H9 (cell line): ENCODE measurements around the gene BCL2L2. TPM values are rescaled to one million over a fixed set of nuclear protein-coding genes. Genes with fewer than 3 reads are reported as not detected.

Experiments used
- DNase-seq: peaks from one replicate; pipeline ENCODE4 v3.0.0-alpha.2; 2017
- H2AFZ ChIP-seq: one replicate; pipeline ENCODE4 v1.6.1; 2013; ENCODE audit warnings: mild to moderate bottlenecking, low read length, control low read depth, moderate library complexity
- H2AK5ac ChIP-seq: 2 replicates; pipeline ENCODE4 v1.6.1; 2013; ENCODE audit warnings: low read length, control low read depth, mixed read lengths; ENCODE audit not compliant: insufficient read length
- H2BK120ac ChIP-seq: one replicate; pipeline ENCODE4 v1.6.1; 2013; ENCODE audit warnings: low read depth, mild to moderate bottlenecking, low read length, control low read depth, inconsistent platforms; ENCODE audit not compliant: poor library complexity, severe bottlenecking
- H2BK12ac ChIP-seq: 2 replicates; pipeline ENCODE4 v1.6.1; 2013; ENCODE audit warnings: low read length, control low read depth, mixed read lengths, low read depth; ENCODE audit not compliant: insufficient read length
- H2BK15ac ChIP-seq: 2 replicates; pipeline ENCODE4 v1.6.1; 2013; ENCODE audit warnings: low read depth, low read length, control low read depth
- H2BK20ac ChIP-seq: one replicate; pipeline ENCODE4 v1.6.1; 2013; ENCODE audit warnings: low read depth, mild to moderate bottlenecking, low read length, control low read depth, inconsistent platforms; ENCODE audit not compliant: poor library complexity, severe bottlenecking
- H2BK5ac ChIP-seq: 2 replicates; pipeline ENCODE4 v1.6.1; 2013; ENCODE audit warnings: low read length, control low read depth, mixed read lengths; ENCODE audit not compliant: insufficient read length
- H3K14ac ChIP-seq: 2 replicates; pipeline ENCODE4 v1.6.1; 2013; ENCODE audit warnings: low read length, control low read depth; ENCODE audit not compliant: insufficient read depth
- H3K18ac ChIP-seq: 2 replicates; pipeline ENCODE4 v1.6.1; 2013; ENCODE audit warnings: low read depth, mild to moderate bottlenecking, mixed read lengths, low read length, control low read depth; ENCODE audit not compliant: insufficient read length
- H3K23ac ChIP-seq: 2 replicates; pipeline ENCODE4 v1.6.1; 2013; ENCODE audit warnings: low read length, control low read depth, mixed read lengths, low read depth; ENCODE audit not compliant: insufficient read length
- H3K23me2 ChIP-seq: 2 replicates; pipeline ENCODE4 v1.6.1; 2013; ENCODE audit warnings: low read depth, mild to moderate bottlenecking, mixed read lengths, low read length, control low read depth; ENCODE audit not compliant: insufficient read length, poor library complexity, severe bottlenecking
- H3K27ac ChIP-seq: 2 replicates; pipeline ENCODE4 v1.5.1; 2013; ENCODE audit warnings: low read length, control low read depth, mixed read lengths, low read depth; ENCODE audit not compliant: insufficient read length
- H3K27me3 ChIP-seq: 2 replicates; pipeline ENCODE4 v1.6.1; 2013; ENCODE audit warnings: low read length, control low read depth, inconsistent platforms; ENCODE audit not compliant: insufficient read depth
- H3K4ac ChIP-seq: 2 replicates; pipeline ENCODE4 v1.6.1; 2013; ENCODE audit warnings: low read depth, mild to moderate bottlenecking, control low read depth, inconsistent platforms, low read length, moderate library complexity
- H3K4me1 ChIP-seq: 2 replicates; pipeline ENCODE4 v1.6.1; 2013; ENCODE audit warnings: low read length, control low read depth, inconsistent platforms; ENCODE audit not compliant: insufficient read depth
- H3K4me2 ChIP-seq: 2 replicates; pipeline ENCODE4 v1.6.1; 2013; ENCODE audit warnings: low read length, control low read depth, mixed read lengths; ENCODE audit not compliant: insufficient read length, insufficient read depth
- H3K56ac ChIP-seq: 2 replicates; pipeline ENCODE4 v1.6.1; 2013; ENCODE audit warnings: low read depth, mild to moderate bottlenecking, mixed read lengths, low read length, control low read depth; ENCODE audit not compliant: insufficient read length
- H3K79me1 ChIP-seq: 2 replicates; pipeline ENCODE4 v1.6.1; 2013; ENCODE audit warnings: low read depth, mild to moderate bottlenecking, moderate library complexity, low read length, control low read depth, inconsistent platforms; ENCODE audit not compliant: insufficient read depth, poor library complexity, severe bottlenecking
- H3K79me2 ChIP-seq: 2 replicates; pipeline ENCODE4 v1.6.1; 2013; ENCODE audit warnings: low read length, control low read depth, inconsistent platforms; ENCODE audit not compliant: insufficient read depth
- H3K9ac ChIP-seq: 2 replicates; pipeline ENCODE4 v1.6.1; 2013; ENCODE audit warnings: low read length, control low read depth, mixed read lengths; ENCODE audit not compliant: insufficient read length; ENCODE audit errors: extremely low read depth
- H3K9me3 ChIP-seq: one replicate; pipeline ENCODE4 v1.6.1; 2013; ENCODE audit warnings: low read depth, low read length, inconsistent platforms; ENCODE audit not compliant: control insufficient read depth
- H3T11ph ChIP-seq: one replicate; pipeline ENCODE4 v1.6.1; 2013; ENCODE audit warnings: mild to moderate bottlenecking, low read length, control low read depth, inconsistent platforms
- H4K20me1 ChIP-seq: one replicate; pipeline ENCODE4 v1.6.1; 2013; ENCODE audit not compliant: control insufficient read depth, insufficient read length, insufficient read depth
- H4K5ac ChIP-seq: 2 replicates; pipeline ENCODE4 v1.6.1; 2013; ENCODE audit warnings: low read depth, mild to moderate bottlenecking, mixed read lengths, low read length, control low read depth; ENCODE audit not compliant: insufficient read length
- H4K8ac ChIP-seq: replicated peaks from 2 replicates; pipeline ENCODE4 v1.6.1; 2013; ENCODE audit warnings: low read length, control low read depth, mixed read lengths, low read depth; ENCODE audit not compliant: insufficient read length
- H4K91ac ChIP-seq: 2 replicates; pipeline ENCODE4 v1.6.1; 2013; ENCODE audit warnings: low read depth, mild to moderate bottlenecking, moderate library complexity, mixed read lengths, low read length, control low read depth; ENCODE audit not compliant: insufficient read length
- H3K27ac Mint-ChIP-seq, 3 experiments: 2 replicates in 2 of 3; 3 replicates in 1 of 3; pipeline ENCODE4 v1.8.0; 2020 to 2021; ENCODE audit warnings: mixed read lengths in 3 of 3, mild to moderate bottlenecking in 1 of 3, moderate library complexity in 1 of 3
- H3K27me3 Mint-ChIP-seq: 2 replicates; pipeline ENCODE4 v1.8.0; 2021; ENCODE audit warnings: low read depth, mild to moderate bottlenecking, moderate library complexity, mixed read lengths
- H3K36me3 Mint-ChIP-seq, 3 experiments: 2 replicates in 2 of 3; 3 replicates in 1 of 3; pipeline ENCODE4 v1.8.0; 2020 to 2021; ENCODE audit warnings: low read depth in 3 of 3, mixed read lengths in 3 of 3; ENCODE audit not compliant: insufficient read depth in 1 of 3
- H3K4me1 Mint-ChIP-seq, 2 experiments: 2 replicates each; pipeline ENCODE4 v1.8.0; 2020; ENCODE audit warnings: mixed read lengths in 2 of 2
- H3K4me3 Mint-ChIP-seq, 2 experiments: 2 replicates in 1 of 2; 3 replicates in 1 of 2; pipeline ENCODE4 v1.8.0; 2020 to 2021; ENCODE audit warnings: mild to moderate bottlenecking in 2 of 2, mixed read lengths in 2 of 2, moderate library complexity in 1 of 2
- H3K9me3 Mint-ChIP-seq, 2 experiments: 2 replicates in 1 of 2; 3 replicates in 1 of 2; pipeline ENCODE4 v1.8.0; 2020; ENCODE audit warnings: mild to moderate bottlenecking in 2 of 2, mixed read lengths in 2 of 2, moderate library complexity in 1 of 2
- CTCF ChIP-seq: fragments of 200-600 bp; sonication (generic); conservative IDR thresholded peaks from 3 replicates; pipeline ENCODE4 v1.8.0; 2021; ENCODE audit warnings: antibody characterized with exemption, mild to moderate bottlenecking
- WGBS: extraction: QIAGEN DNeasy Blood & Tissue Kit; methylation state at CpG from one replicate; pipeline ENCODE4 v1.1.7; 2013; ENCODE audit warnings: missing lambda C conversion rate, low lambda C conversion rate, mixed read lengths; ENCODE audit not compliant: insufficient read length; ENCODE audit errors: extremely low coverage; 5-methylcytosine and 5-hydroxymethylcytosine counted together
- total RNA-seq: library from RNA; stranded (reverse); gene quantifications from 2 replicates; pipeline ENCODE4 v1.2.1, GENCODE V29; 2021

The BCL2L2 gene
- total RNA-seq, 1 experiment from 2014 or later, result 8.4 TPM

GRCh38 chr14:23327947-23328744 lies 21.5 kb downstream of the BCL2L2 start:
- Histone ChIP-seq H3K56ac (no peak overlapping the region), H3T11ph (no peak overlapping the region), H3K9me3 (no peaks in the 10 kb centered on the region), H3K27me3 (no peaks in the 10 kb centered on the region), H2AFZ (no peak overlapping the region), H4K91ac (no peak overlapping the region), H4K8ac (no peak overlapping the region), H3K79me1 (no peaks in the 10 kb centered on the region), H2AK5ac (no peak overlapping the region), H4K20me1 (no peaks in the 10 kb centered on the region), H3K4me1 (no peaks in the 10 kb centered on the region), H2BK20ac (no peak overlapping the region), H2BK5ac (no peak overlapping the region), H3K14ac (no peak overlapping the region), H3K4ac (no peak overlapping the region), H3K4me2 (no peak overlapping the region), H2BK15ac (no peak overlapping the region), H3K27ac (no peak overlapping the region), H4K5ac (no peak overlapping the region), H3K23me2 (no peaks in the 10 kb centered on the region), H3K18ac (no peak overlapping the region), H3K79me2 (no peaks in the 10 kb centered on the region), H2BK12ac (no peak overlapping the region), H3K9ac (no peak overlapping the region), H2BK120ac (no peak overlapping the region), H3K23ac (no peak overlapping the region)
- Mint-ChIP-seq H3K4me1 (peaks cover 1 to 4% of the 10 kb centered on the region in 2 experiments), H3K9me3 (no peaks in the 10 kb centered on the region), H3K27ac (no peak overlapping the region), H3K4me3 (no peak overlapping the region), H3K27me3 (peaks cover 2% of the 10 kb centered on the region; the same call in 1 of the 2 replicates), H3K36me3 (peaks cover 17 to 32% (median 31%) of the 10 kb centered on the region in 3 experiments)
- TF ChIP-seq CTCF, result peak; percentile 93
- no CpG with 5 or more reads among the region's 4 CpGs for WGBS
- DNase-seq, result peak; percentile 62
